Astrocyte (in vitro differentiated cells and primary cell): ENCODE results near the gene POP5.

Experiments used
- CTCF ChIP-seq: IDR thresholded peaks from 2 replicates; pipeline ENCODE4 v1.5.1; 2011; ENCODE audit warnings: low read depth, mild to moderate bottlenecking, inconsistent platforms, low read length, moderate library complexity; ENCODE audit not compliant: insufficient read depth
- EZH2 ChIP-seq: IDR thresholded peaks from 2 replicates; pipeline ENCODE4 v1.6.1; 2012; ENCODE audit warnings: mild to moderate bottlenecking, low read length, inconsistent platforms; ENCODE audit not compliant: insufficient read depth

- peak; percentile 77 for TF ChIP-seq CTCF
- no peak for TF ChIP-seq EZH2
Measured at GRCh38 chr12:120583478-120584030, 2.4 kb upstream of the POP5 start.
